HepG2 (cell line): Measurements from ENCODE around the gene CKS2. TPM values are rescaled to one million over a fixed set of nuclear protein-coding genes. Genes with fewer than 3 reads are reported as not detected.

Experiments
- ASH2L ChIP-seq: fragments of 300-600, 200-600 bp; sonication (generic); IDR thresholded peaks from 2 replicates; pipeline ENCODE4 v1.7.0; 2017; ENCODE audit warnings: low read depth, mild to moderate bottlenecking, moderate library complexity, mixed read lengths, low read length; ENCODE audit not compliant: insufficient read length
- CEBPB ChIP-seq: IDR thresholded peaks from 2 replicates; pipeline ENCODE4 v1.6.1; 2011; ENCODE audit warnings: low read depth, low read length, improper control_type of control experiment, borderline replicate concordance
- CREM ChIP-seq, 2 experiments: sonication (generic) in 1 of 2; formaldehyde crosslinking in 1 of 2; IDR thresholded peaks; 2 replicates each; pipeline versions ENCODE4 v1.4.0 to v1.6.1; 2016 to 2020; ENCODE audit warnings: antibody characterized with exemption in 1 of 2, mild to moderate bottlenecking in 1 of 2, missing genetic modification reagents in 1 of 2
- ELF3 ChIP-seq: IDR thresholded peaks from 2 replicates; pipeline ENCODE4 v1.6.1; 2016; ENCODE audit warnings: missing genetic modification reagents, missing compliant biosample characterization
- HOXA5 ChIP-seq: sonication (generic); formaldehyde crosslinking; IDR thresholded peaks from 2 replicates; pipeline ENCODE4 v1.4.0; 2020; ENCODE audit warnings: missing genetic modification reagents
- MAFG ChIP-seq: sonication (generic); formaldehyde crosslinking; IDR thresholded peaks from 2 replicates; pipeline ENCODE4 v1.5.1; 2020; ENCODE audit warnings: mild to moderate bottlenecking, missing genetic modification reagents
- SKI ChIP-seq: fragments of 450-650 bp; IDR thresholded peaks from one replicate; pipeline ENCODE4 v1.6.1; 2018; ENCODE audit warnings: mild to moderate bottlenecking; ENCODE audit not compliant: partially characterized antibody
- SMYD3 ChIP-seq: sonication (generic); formaldehyde crosslinking; IDR thresholded peaks from 2 replicates; pipeline ENCODE4 v1.8.1; 2023; ENCODE audit warnings: mild to moderate bottlenecking, missing genetic modification reagents
- SP2 ChIP-seq: sonication (generic); formaldehyde crosslinking; IDR thresholded peaks from 2 replicates; pipeline ENCODE4 v1.5.1; 2020; ENCODE audit warnings: mild to moderate bottlenecking, missing genetic modification reagents
- ZNF674 ChIP-seq: sonication (generic); formaldehyde crosslinking; IDR thresholded peaks from 2 replicates; pipeline ENCODE4 v1.5.0; 2020; ENCODE audit warnings: low read depth, mild to moderate bottlenecking, missing genetic modification reagents
- ZNF768 ChIP-seq: sonication (generic); formaldehyde crosslinking; IDR thresholded peaks from 2 replicates; pipeline ENCODE4 v1.4.0; 2020; ENCODE audit warnings: missing genetic modification reagents
- ZNF777 ChIP-seq: sonication (generic); formaldehyde crosslinking; IDR thresholded peaks from 2 replicates; pipeline ENCODE4 v1.4.0; 2020; ENCODE audit warnings: missing genetic modification reagents
- ZNF788 ChIP-seq: sonication (generic); formaldehyde crosslinking; IDR thresholded peaks from 2 replicates; pipeline ENCODE4 v1.5.0; 2020; ENCODE audit warnings: mild to moderate bottlenecking, missing genetic modification reagents, borderline replicate concordance
- polyA plus RNA-seq, 8 experiments: library from polyadenylated mRNA; depleted of rRNA in 3 of 8; stranded (reverse) in 7 of 8; unstranded in 1 of 8; fragments of >200 nt; fragmentation: Illumina TruSeq in 4 of 8; extraction: Trizol in 4 of 8; gene quantifications; 2 replicates each; pipeline versions ENCODE4 v1.2.1 to v1.2.3, GENCODE V29; 2011 to 2016; ENCODE audit warnings: low read depth in 4 of 8, missing spikeins in 1 of 8, mixed read lengths in 1 of 8; ENCODE audit not compliant: insufficient read depth in 1 of 8
- total RNA-seq, 5 experiments: library from RNA; depleted of rRNA; stranded (reverse); fragments of >200 nt; fragmentation: Illumina TruSeq; extraction: Trizol; gene quantifications; 2 replicates each; pipeline ENCODE4 v1.2.3, GENCODE V29; 2016; ENCODE audit warnings: low read depth in 1 of 5
- TF ChIP-seq, protein P1 (sequence below): sonication (generic); formaldehyde crosslinking; IDR thresholded peaks from 2 replicates; pipeline ENCODE4 v1.5.0; 2020; ENCODE audit warnings: missing genetic modification reagents
- TF ChIP-seq, protein P2 (sequence below): sonication (generic); formaldehyde crosslinking; IDR thresholded peaks from 2 replicates; pipeline ENCODE4 v1.4.0; 2020; ENCODE audit warnings: missing genetic modification reagents, borderline replicate concordance
- TF ChIP-seq, protein P3 (sequence below): sonication (generic); formaldehyde crosslinking; IDR thresholded peaks from 2 replicates; pipeline ENCODE4 v1.4.0; 2020; ENCODE audit warnings: low read depth, mild to moderate bottlenecking, missing genetic modification reagents
- TF ChIP-seq, protein P4 (sequence below): sonication (generic); formaldehyde crosslinking; IDR thresholded peaks from 2 replicates; pipeline ENCODE4 v1.5.0; 2020; ENCODE audit warnings: mild to moderate bottlenecking, missing genetic modification reagents
- TF ChIP-seq, protein P5 (sequence below): sonication (generic); formaldehyde crosslinking; IDR thresholded peaks from 2 replicates; pipeline ENCODE4 v1.5.0; 2020; ENCODE audit warnings: missing genetic modification reagents, mild to moderate bottlenecking, borderline replicate concordance

The CKS2 gene
- total and polyA plus RNA-seq, 2 of the 13 experiments (the other 11 are each of a cell fraction or from before 2014, with no cell fraction given), result 251 to 317 TPM

DNA sequence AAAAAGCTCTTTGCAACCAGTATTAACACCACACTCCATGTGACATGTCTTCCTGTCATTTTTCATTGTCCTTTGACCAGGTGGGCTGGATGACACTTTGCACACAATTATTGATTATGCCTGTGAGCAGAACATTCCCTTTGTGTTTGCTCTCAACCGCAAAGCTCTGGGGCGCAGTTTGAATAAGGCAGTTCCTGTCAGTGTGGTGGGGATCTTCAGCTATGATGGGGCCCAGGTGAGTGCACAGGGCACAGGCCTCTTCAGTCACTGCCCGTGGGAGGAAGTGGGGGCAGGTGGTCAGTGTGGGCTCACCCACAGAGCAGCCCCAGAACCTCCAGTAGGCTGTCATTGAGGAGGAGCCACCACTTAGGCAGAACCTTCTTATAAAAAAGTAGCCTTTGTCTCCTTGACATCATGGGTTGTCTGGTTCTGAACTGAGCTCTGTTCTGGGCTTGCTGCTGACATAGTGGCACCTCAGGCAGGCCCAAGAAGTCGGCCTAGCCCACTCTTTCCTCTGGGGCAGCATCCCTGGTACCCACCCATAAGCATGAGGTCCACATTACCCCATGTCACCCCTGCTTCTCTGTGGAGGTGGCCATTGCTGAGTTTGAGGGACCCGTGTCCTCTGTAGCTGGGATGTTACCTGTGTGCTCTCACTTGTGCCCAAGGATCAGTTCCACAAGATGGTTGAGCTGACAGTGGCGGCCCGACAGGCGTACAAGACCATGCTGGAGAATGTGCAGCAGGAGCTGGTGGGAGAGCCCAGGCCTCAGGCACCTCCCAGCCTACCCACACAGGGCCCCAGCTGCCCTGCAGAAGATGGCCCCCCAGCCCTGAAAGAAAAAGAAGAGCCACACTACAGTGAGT, 46.6 kb downstream of the CKS2 start (continued):
- TF ChIP-seq ZNF768, result no peak
- TF ChIP-seq, protein P1, sequence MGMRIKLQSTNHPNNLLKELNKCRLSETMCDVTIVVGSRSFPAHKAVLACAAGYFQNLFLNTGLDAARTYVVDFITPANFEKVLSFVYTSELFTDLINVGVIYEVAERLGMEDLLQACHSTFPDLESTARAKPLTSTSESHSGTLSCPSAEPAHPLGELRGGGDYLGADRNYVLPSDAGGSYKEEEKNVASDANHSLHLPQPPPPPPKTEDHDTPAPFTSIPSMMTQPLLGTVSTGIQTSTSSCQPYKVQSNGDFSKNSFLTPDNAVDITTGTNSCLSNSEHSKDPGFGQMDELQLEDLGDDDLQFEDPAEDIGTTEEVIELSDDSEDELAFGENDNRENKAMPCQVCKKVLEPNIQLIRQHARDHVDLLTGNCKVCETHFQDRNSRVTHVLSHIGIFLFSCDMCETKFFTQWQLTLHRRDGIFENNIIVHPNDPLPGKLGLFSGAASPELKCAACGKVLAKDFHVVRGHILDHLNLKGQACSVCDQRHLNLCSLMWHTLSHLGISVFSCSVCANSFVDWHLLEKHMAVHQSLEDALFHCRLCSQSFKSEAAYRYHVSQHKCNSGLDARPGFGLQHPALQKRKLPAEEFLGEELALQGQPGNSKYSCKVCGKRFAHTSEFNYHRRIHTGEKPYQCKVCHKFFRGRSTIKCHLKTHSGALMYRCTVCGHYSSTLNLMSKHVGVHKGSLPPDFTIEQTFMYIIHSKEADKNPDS (CRISPR knock-in tag), result no peak
- TF ChIP-seq ZNF777 (CRISPR knock-in tag), result no peak
- TF ChIP-seq, protein P2, sequence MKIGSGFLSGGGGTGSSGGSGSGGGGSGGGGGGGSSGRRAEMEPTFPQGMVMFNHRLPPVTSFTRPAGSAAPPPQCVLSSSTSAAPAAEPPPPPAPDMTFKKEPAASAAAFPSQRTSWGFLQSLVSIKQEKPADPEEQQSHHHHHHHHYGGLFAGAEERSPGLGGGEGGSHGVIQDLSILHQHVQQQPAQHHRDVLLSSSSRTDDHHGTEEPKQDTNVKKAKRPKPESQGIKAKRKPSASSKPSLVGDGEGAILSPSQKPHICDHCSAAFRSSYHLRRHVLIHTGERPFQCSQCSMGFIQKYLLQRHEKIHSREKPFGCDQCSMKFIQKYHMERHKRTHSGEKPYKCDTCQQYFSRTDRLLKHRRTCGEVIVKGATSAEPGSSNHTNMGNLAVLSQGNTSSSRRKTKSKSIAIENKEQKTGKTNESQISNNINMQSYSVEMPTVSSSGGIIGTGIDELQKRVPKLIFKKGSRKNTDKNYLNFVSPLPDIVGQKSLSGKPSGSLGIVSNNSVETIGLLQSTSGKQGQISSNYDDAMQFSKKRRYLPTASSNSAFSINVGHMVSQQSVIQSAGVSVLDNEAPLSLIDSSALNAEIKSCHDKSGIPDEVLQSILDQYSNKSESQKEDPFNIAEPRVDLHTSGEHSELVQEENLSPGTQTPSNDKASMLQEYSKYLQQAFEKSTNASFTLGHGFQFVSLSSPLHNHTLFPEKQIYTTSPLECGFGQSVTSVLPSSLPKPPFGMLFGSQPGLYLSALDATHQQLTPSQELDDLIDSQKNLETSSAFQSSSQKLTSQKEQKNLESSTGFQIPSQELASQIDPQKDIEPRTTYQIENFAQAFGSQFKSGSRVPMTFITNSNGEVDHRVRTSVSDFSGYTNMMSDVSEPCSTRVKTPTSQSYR (CRISPR knock-in tag), result peak; percentile 70; the same call in 1 of the 2 replicates
- TF ChIP-seq CEBPB, result no peak
- no peak for TF ChIP-seq SP2 (CRISPR knock-in tag)
- no peak for TF ChIP-seq MAFG (CRISPR knock-in tag)
- TF ChIP-seq, protein P3, sequence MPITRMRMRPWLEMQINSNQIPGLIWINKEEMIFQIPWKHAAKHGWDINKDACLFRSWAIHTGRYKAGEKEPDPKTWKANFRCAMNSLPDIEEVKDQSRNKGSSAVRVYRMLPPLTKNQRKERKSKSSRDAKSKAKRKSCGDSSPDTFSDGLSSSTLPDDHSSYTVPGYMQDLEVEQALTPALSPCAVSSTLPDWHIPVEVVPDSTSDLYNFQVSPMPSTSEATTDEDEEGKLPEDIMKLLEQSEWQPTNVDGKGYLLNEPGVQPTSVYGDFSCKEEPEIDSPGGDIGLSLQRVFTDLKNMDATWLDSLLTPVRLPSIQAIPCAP (CRISPR knock-in tag), result no peak
- TF ChIP-seq SMYD3 (CRISPR knock-in tag), result no peak
- TF ChIP-seq ELF3, result peak; percentile 82
- peak; percentile 37; the same call in 1 of the 2 replicates for TF ChIP-seq HOXA5 (CRISPR knock-in tag)
- no peak for TF ChIP-seq ZNF674 (CRISPR knock-in tag)
- TF ChIP-seq ZNF788, result peak; percentile 81; the same call in 1 of the 2 replicates
- peak; percentile 45 for TF ChIP-seq SKI
- peak; percentile 48 for TF ChIP-seq ASH2L
- TF ChIP-seq, protein P4, sequence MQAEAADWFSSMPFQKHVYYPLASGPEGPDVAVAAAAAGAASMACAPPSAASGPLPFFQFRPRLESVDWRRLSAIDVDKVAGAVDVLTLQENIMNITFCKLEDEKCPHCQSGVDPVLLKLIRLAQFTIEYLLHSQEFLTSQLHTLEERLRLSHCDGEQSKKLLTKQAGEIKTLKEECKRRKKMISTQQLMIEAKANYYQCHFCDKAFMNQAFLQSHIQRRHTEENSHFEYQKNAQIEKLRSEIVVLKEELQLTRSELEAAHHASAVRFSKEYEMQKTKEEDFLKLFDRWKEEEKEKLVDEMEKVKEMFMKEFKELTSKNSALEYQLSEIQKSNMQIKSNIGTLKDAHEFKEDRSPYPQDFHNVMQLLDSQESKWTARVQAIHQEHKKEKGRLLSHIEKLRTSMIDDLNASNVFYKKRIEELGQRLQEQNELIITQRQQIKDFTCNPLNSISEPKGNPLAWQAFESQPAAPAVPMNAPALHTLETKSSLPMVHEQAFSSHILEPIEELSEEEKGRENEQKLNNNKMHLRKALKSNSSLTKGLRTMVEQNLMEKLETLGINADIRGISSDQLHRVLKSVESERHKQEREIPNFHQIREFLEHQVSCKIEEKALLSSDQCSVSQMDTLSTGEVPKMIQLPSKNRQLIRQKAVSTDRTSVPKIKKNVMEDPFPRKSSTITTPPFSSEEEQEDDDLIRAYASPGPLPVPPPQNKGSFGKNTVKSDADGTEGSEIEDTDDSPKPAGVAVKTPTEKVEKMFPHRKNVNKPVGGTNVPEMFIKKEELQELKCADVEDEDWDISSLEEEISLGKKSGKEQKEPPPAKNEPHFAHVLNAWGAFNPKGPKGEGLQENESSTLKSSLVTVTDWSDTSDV, result no peak
- peak; percentile 78 for TF ChIP-seq CREM (IDR thresholded peaks at IDR 0.05)
- no peak for TF ChIP-seq CREM (CRISPR knock-in tag; IDR thresholded peaks at IDR 0.05)
- TF ChIP-seq, protein P5, sequence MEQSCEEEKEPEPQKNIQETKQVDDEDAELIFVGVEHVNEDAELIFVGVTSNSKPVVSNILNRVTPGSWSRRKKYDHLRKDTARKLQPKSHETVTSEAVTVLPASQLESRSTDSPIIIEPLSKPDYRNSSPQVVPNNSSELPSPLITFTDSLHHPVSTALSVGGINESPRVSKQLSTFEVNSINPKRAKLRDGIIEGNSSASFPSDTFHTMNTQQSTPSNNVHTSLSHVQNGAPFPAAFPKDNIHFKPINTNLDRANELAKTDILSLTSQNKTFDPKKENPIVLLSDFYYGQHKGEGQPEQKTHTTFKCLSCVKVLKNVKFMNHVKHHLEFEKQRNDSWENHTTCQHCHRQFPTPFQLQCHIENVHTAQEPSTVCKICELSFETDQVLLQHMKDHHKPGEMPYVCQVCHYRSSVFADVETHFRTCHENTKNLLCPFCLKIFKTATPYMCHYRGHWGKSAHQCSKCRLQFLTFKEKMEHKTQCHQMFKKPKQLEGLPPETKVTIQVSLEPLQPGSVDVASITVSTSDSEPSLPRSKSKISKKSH (CRISPR knock-in tag), result no peak
